Caco-2 (cell line): ENCODE measurements around the gene TMEM229B. TPM values are rescaled to one million over a fixed set of nuclear protein-coding genes. Genes with fewer than 3 reads are reported as not detected.

Experiments used
- BruUV-seq: library from RNA; stranded (reverse); fragments of 400-500 nt; replicated peaks from 2 replicates; lab custom pipeline; 2021; lab: Mats Ljungman, UMichigan
- CTCF ChIA-PET: fragments of 300-600 bp; sonication (Branson Sonifier 250); formaldehyde crosslinking; loops from one replicate; lab custom pipeline; 2022; ENCODE audit warnings: antibody characterized with exemption; lab: Charles Lee
- POLR2A ChIA-PET: fragments of 300-600 bp; sonication (Branson Sonifier 250); formaldehyde crosslinking; loops from one replicate; lab custom pipeline; 2022; ENCODE audit warnings: antibody characterized with exemption; lab: Charles Lee
- DNase-seq, 2 experiments: peaks; one replicate each; pipeline versions ENCODE4 v3.0.0 to v3.0.0-alpha.2; 2020 to 2022
- H3K27me3 ChIP-seq: replicated peaks from 2 replicates; pipeline ENCODE4 v1.6.0; 2011; ENCODE audit warnings: low read length; ENCODE audit not compliant: control insufficient read depth, insufficient read depth
- H3K36me3 ChIP-seq: 2 replicates; pipeline ENCODE4 v1.5.1; 2011; ENCODE audit warnings: low read length; ENCODE audit not compliant: control insufficient read depth, insufficient read depth
- H3K4me1 ChIP-seq: fragments of 250-450 bp; sonication (Bioruptor Pico); 2 replicates; pipeline ENCODE4 v1.5.1; 2020; ENCODE audit warnings: mild to moderate bottlenecking
- H3K4me3 ChIP-seq: 2 replicates; pipeline ENCODE4 v1.5.1; 2011; ENCODE audit warnings: low read depth, mild to moderate bottlenecking, control low read depth, low read length
- H3K9me3 ChIP-seq: fragments of 250-450 bp; sonication (Bioruptor Pico); 2 replicates; pipeline ENCODE4 v1.5.1; 2020; ENCODE audit warnings: mild to moderate bottlenecking, moderate library complexity
- H3K27ac Mint-ChIP-seq: one replicate; pipeline ENCODE4 v1.8.0; 2022; ENCODE audit warnings: mixed read lengths; ENCODE audit not compliant: unreplicated experiment
- H3K27me3 Mint-ChIP-seq: one replicate; pipeline ENCODE4 v1.8.0; 2022; ENCODE audit warnings: mixed read lengths; ENCODE audit not compliant: insufficient read depth, unreplicated experiment
- H3K36me3 Mint-ChIP-seq: one replicate; pipeline ENCODE4 v1.8.0; 2022; ENCODE audit warnings: mild to moderate bottlenecking, mixed read lengths; ENCODE audit not compliant: insufficient read depth, unreplicated experiment
- H3K4me1 Mint-ChIP-seq: one replicate; pipeline ENCODE4 v1.8.0; 2022; ENCODE audit warnings: low read depth, mixed read lengths; ENCODE audit not compliant: unreplicated experiment
- H3K4me3 Mint-ChIP-seq: one replicate; pipeline ENCODE4 v1.8.0; 2022; ENCODE audit warnings: mild to moderate bottlenecking, moderate library complexity, mixed read lengths; ENCODE audit not compliant: unreplicated experiment
- H3K9me3 Mint-ChIP-seq: one replicate; pipeline ENCODE4 v1.8.0; 2022; ENCODE audit warnings: mixed read lengths; ENCODE audit not compliant: unreplicated experiment
- CTCF ChIP-seq, 2 experiments: fragments of 200-600 bp in 1 of 2; IDR thresholded peaks; 1 replicate in 1 of 2; 2 replicates in 1 of 2; pipeline versions ENCODE4 v1.5.1 to v1.8.0; 2011 to 2022; ENCODE audit warnings: antibody characterized with exemption in 1 of 2, control low read depth in 1 of 2, inconsistent platforms in 1 of 2, low read depth in 1 of 2, low read length in 1 of 2, mild to moderate bottlenecking in 1 of 2, moderate library complexity in 1 of 2; ENCODE audit not compliant: insufficient read depth in 1 of 2, severe bottlenecking in 1 of 2, unreplicated experiment in 1 of 2
- intact Hi-C: fragments of 100-400 bp; cut with micrococcal nuclease; formaldehyde crosslinking; loops from one replicate; pipeline ENCODE4 v1.10.0; 2022; ENCODE audit not compliant: unreplicated experiment
- total RNA-seq: library from RNA; stranded (reverse); gene quantifications from 2 replicates; pipeline ENCODE4 v1.2.3, GENCODE V29; 2022

TMEM229B gene
- total RNA-seq, 1 experiment from 2014 or later: not detected

GRCh38 chr14:67435603-67436002 lies 52.9 kb downstream of the TMEM229B start:
- DNase-seq: no peak
- Histone ChIP-seq H3K27me3 (no peaks in the 10 kb centered on the region), H3K9me3 (no peaks in the 10 kb centered on the region), H3K4me3 (no peak overlapping the region), H3K4me1 (peaks cover 22% of the 10 kb centered on the region), H3K36me3 (no peaks in the 10 kb centered on the region)
- Mint-ChIP-seq H3K27ac (no peak overlapping the region), H3K4me1 (peaks cover 9% of the 10 kb centered on the region), H3K4me3 (no peak overlapping the region), H3K9me3 (no peaks in the 10 kb centered on the region), H3K27me3 (no peaks in the 10 kb centered on the region), H3K36me3 (no peaks in the 10 kb centered on the region)
- POLR2A ChIA-PET: no interaction called here
- intact Hi-C loops: no loop called here
- no peak for TF ChIP-seq CTCF (IDR thresholded peaks at IDR 0.05; ENCODE audit: insufficient read depth in 1 of 2, low read depth in 1 of 2, low read length in 1 of 2, severe bottlenecking in 1 of 2, unreplicated experiment in 1 of 2)
- CTCF ChIA-PET: interaction anchor here (0.5 kb wide), 1 partner anchor 208 kb away, joined by 3 read pairs; no protein-coding TSS in a partner anchor
- BruUV-seq: no TSS peak

DNA sequence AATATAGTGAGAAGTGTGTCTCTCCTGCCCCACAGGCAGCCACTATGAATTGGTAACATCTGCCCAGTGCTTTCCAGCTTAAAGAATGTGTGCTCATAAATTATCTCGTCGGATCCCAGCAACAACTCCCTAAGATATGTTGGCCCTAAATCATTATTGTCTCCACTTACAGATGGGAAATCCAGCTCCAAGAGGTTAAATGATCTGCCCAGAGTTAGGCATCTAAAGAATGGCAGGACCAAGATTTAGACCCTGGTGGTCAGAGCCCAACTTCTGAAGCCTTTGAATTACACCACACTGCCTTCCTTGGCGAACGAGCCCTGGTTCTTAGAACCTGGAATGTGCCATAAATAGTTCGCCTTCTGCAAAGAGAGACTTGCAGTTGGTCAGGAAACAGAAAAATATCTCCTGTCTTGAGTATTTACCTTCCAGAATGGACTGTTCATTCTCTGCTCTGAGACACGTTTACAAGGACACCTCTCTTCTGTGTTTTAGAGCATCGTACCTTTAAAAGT lies 56.4 kb downstream of the TMEM229B start:
- Histone ChIP-seq H3K27me3 (no peaks in the 10 kb centered on the region), H3K4me3 (no peak overlapping the region), H3K9me3 (no peaks in the 10 kb centered on the region), H3K4me1 (peaks cover 32% of the 10 kb centered on the region), H3K36me3 (no peaks in the 10 kb centered on the region)
- peak in 1 of 2 experiments; percentile 58 for DNase-seq
- no peak for TF ChIP-seq CTCF (IDR thresholded peaks at IDR 0.05; ENCODE audit: insufficient read depth in 1 of 2, low read depth in 1 of 2, low read length in 1 of 2, severe bottlenecking in 1 of 2, unreplicated experiment in 1 of 2)
- Mint-ChIP-seq H3K4me3 (no peak overlapping the region), H3K27ac (no peak overlapping the region), H3K4me1 (peaks cover 10% of the 10 kb centered on the region), H3K36me3 (no peaks in the 10 kb centered on the region), H3K27me3 (no peaks in the 10 kb centered on the region), H3K9me3 (no peaks in the 10 kb centered on the region)
- intact Hi-C loops: no loop called here
- no TSS peak for BruUV-seq
- ChIA-PET CTCF (no interaction called here), POLR2A (no interaction called here)

- Histone ChIP-seq H3K27me3 (no peaks in the 10 kb centered on the region), H3K4me3 (no peak overlapping the region), H3K4me1 (peaks cover 32% of the 10 kb centered on the region), H3K9me3 (no peaks in the 10 kb centered on the region), H3K36me3 (no peaks in the 10 kb centered on the region)
- BruUV-seq: no TSS peak
- Mint-ChIP-seq H3K27me3 (no peaks in the 10 kb centered on the region), H3K9me3 (no peaks in the 10 kb centered on the region), H3K4me3 (no peak overlapping the region), H3K27ac (no peak overlapping the region), H3K4me1 (peaks cover 10% of the 10 kb centered on the region), H3K36me3 (no peaks in the 10 kb centered on the region)
- POLR2A ChIA-PET: interaction anchor here (0.7 kb wide), 1 partner anchor 40 kb away, joined by 8 read pairs; no protein-coding TSS in a partner anchor
- TF ChIP-seq CTCF (IDR thresholded peaks at IDR 0.05; ENCODE audit: insufficient read depth in 1 of 2, low read depth in 1 of 2, low read length in 1 of 2, severe bottlenecking in 1 of 2, unreplicated experiment in 1 of 2): no peak
- DNase-seq: no peak
- CTCF ChIA-PET: interaction anchor here (0.7 to 3.8 kb wide), 8 partner anchors 11 to 315 kb away, joined by 3 to 49 read pairs (median 13); partner anchors contain the start of gene PLEK2
- intact Hi-C loops: no loop called here
These were observed 58.9 kb downstream of the TMEM229B start for GRCh38 chr14:67429510-67430205.
